ENCODE measurements around the gene NQO1. TPM values are rescaled to one million over a fixed set of nuclear protein-coding genes. Genes with fewer than 3 reads are reported as not detected.

Gene NQO1
- total RNA-seq, 2 experiments from 2014 or later: 0.25 to 0.80 TPM

DNA sequence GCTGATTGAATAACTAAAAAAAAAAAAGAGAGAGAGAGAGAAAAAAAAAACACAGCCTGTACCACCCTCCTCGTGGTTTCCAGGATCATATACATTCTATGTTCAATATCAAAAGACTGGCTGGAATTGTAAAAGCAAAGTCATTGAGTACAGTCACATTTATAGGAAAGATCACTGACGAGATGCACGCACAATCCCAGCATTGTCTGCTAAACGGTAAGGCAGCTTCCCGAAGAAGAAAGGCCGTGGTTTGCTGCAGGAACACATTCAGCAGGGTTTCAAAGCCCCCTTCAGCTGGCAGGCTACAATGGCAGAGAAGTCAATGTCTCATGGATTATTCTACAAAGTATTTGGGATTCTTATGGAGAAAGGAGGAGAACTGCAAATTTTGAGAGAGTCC is 9.3 kb downstream of the NQO1 start:
- Mint-ChIP-seq H3K4me3 (no peak overlapping the region), H3K9me3 (no peaks in the 10 kb centered on the region), H3K4me1 (ENCODE audit: low read depth) (no peaks in the 10 kb centered on the region), H3K36me3 (ENCODE audit: low read depth) (no peaks in the 10 kb centered on the region), H3K27ac (no peak overlapping the region), H3K27me3 (no peaks in the 10 kb centered on the region)
- no peak for ATAC-seq (ENCODE audit: poor library complexity)
- ChIA-PET POLR2A (interaction anchor here (1.3 kb wide), 1 partner anchor 9 kb away, joined by 3 read pairs; the partner anchor contains the start of gene NQO1), CTCF (no interaction called here)
- intact Hi-C loops (cut with DNase I, micrococcal nuclease): no loop called here
- H3K27me3 ChIP-seq (ENCODE audit: control insufficient read depth in 1 of 2, insufficient read depth in 2 of 2, low read length in 2 of 2): no peaks in the 10 kb centered on the region
- no peaks in the 10 kb centered on the region for H3K4me1 ChIP-seq (ENCODE audit: insufficient read depth, low read length)
- DNase-seq: no peak
- no peaks in the 10 kb centered on the region for H3K9me3 ChIP-seq (ENCODE audit: control insufficient read depth in 1 of 2, insufficient read depth in 1 of 2, low read length in 2 of 2)
- H3K36me3 ChIP-seq (ENCODE audit: insufficient read depth, low read length): no peaks in the 10 kb centered on the region
- TF ChIP-seq, protein P1, sequence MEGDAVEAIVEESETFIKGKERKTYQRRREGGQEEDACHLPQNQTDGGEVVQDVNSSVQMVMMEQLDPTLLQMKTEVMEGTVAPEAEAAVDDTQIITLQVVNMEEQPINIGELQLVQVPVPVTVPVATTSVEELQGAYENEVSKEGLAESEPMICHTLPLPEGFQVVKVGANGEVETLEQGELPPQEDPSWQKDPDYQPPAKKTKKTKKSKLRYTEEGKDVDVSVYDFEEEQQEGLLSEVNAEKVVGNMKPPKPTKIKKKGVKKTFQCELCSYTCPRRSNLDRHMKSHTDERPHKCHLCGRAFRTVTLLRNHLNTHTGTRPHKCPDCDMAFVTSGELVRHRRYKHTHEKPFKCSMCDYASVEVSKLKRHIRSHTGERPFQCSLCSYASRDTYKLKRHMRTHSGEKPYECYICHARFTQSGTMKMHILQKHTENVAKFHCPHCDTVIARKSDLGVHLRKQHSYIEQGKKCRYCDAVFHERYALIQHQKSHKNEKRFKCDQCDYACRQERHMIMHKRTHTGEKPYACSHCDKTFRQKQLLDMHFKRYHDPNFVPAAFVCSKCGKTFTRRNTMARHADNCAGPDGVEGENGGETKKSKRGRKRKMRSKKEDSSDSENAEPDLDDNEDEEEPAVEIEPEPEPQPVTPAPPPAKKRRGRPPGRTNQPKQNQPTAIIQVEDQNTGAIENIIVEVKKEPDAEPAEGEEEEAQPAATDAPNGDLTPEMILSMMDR (IDR thresholded peaks at IDR 0.05): no peak
- no peak overlapping the region for H3K27ac ChIP-seq (ENCODE audit: low read depth in 1 of 2, low read length in 2 of 2)
- H3K4me3 ChIP-seq (ENCODE audit: low read length): no peak overlapping the region

DNA sequence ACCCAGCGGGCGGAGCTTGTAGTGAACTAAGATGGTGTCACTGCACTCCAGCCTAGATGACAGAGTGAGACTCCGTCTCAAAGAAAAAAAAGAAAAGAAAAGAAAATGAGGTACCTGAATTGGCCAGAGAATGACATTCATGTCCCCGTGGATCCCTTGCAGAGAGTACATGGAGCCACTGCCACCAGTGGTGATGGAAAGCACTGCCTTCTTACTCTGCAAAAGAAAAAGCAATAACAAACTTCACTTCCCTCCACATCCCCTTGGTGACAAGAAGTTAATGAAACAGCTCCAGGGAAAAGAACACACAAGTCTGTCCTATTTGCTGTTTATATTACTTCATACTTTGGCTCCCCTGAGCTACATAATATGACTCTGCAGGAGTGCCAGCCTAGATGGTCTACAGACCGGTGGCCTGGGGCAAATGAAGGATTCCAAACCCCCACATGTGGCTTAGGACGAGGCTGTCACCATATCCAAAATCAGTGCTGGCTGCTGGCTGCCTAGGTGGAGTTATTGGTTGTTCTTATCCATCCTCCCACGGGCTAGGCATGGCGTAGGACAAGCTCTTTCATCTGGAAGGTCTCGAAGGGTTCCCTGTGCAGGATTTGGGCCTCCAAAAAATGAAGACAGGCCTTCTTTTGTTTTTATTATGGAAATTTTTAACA is 13.3 kb downstream of the NQO1 start:
- Histone ChIP-seq H3K36me3 (ENCODE audit: insufficient read depth, low read length) (no peaks in the 10 kb centered on the region), H3K4me3 (ENCODE audit: low read length) (no peak overlapping the region), H3K27me3 (ENCODE audit: control insufficient read depth in 1 of 2, insufficient read depth in 2 of 2, low read length in 2 of 2) (no peaks in the 10 kb centered on the region), H3K27ac (ENCODE audit: low read depth in 1 of 2, low read length in 2 of 2) (no peak overlapping the region), H3K4me1 (ENCODE audit: insufficient read depth, low read length) (no peaks in the 10 kb centered on the region), H3K9me3 (ENCODE audit: control insufficient read depth in 1 of 2, insufficient read depth in 1 of 2, low read length in 2 of 2) (no peaks in the 10 kb centered on the region)
- H3K36me3 Mint-ChIP-seq (ENCODE audit: low read depth): no peaks in the 10 kb centered on the region
- TF ChIP-seq, protein P1 (IDR thresholded peaks at IDR 0.05): no peak
- peaks cover 4% of the 10 kb centered on the region for H3K4me1 Mint-ChIP-seq (ENCODE audit: low read depth)
- H3K27me3 Mint-ChIP-seq: no peaks in the 10 kb centered on the region
- POLR2A ChIA-PET: interaction anchor here (0.5 kb wide), 1 partner anchor 392 kb away, joined by 3 read pairs; no protein-coding TSS in a partner anchor
- H3K4me3 Mint-ChIP-seq: no peak overlapping the region
- intact Hi-C loops (cut with DNase I, micrococcal nuclease): no loop called here
- no peaks in the 10 kb centered on the region for H3K9me3 Mint-ChIP-seq
- no peak overlapping the region for H3K27ac Mint-ChIP-seq
- ATAC-seq (ENCODE audit: poor library complexity) (no peak), DNase-seq (no peak)
- CTCF ChIA-PET: no interaction called here

DNA sequence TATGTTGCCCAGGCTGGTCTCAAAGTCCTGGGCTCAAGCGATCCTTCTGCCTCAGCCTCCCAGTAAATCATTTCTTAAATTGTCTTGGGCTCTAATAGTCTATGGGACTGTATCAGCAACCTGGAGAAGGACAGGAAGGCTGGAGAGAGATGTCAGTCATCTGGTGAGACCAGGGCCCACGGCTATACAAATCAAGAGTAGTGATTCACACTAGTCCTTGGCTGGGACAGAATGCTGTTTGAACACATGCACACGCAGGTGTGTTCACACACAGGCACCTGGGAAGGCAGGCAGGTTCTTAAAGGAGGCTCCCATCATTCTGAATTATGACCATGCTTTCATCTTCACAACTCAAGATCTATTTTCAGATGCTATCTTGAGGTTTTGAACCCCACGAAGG is 14.1 kb downstream of the NQO1 start:
- ChIA-PET POLR2A (no interaction called here), CTCF (no interaction called here)
- no peaks in the 10 kb centered on the region for H3K27me3 Mint-ChIP-seq
- no peaks in the 10 kb centered on the region for H3K9me3 ChIP-seq (ENCODE audit: control insufficient read depth in 1 of 2, insufficient read depth in 1 of 2, low read length in 2 of 2)
- H3K36me3 ChIP-seq (ENCODE audit: insufficient read depth, low read length): no peaks in the 10 kb centered on the region
- H3K4me1 Mint-ChIP-seq (ENCODE audit: low read depth): peaks cover 4% of the 10 kb centered on the region
- no peak overlapping the region for H3K4me3 ChIP-seq (ENCODE audit: low read length)
- H3K27me3 ChIP-seq (ENCODE audit: control insufficient read depth in 1 of 2, insufficient read depth in 2 of 2, low read length in 2 of 2): no peaks in the 10 kb centered on the region
- H3K4me3 Mint-ChIP-seq: no peak overlapping the region
- ATAC-seq (ENCODE audit: poor library complexity) (no peak), DNase-seq (no peak)
- H3K4me1 ChIP-seq (ENCODE audit: insufficient read depth, low read length): no peaks in the 10 kb centered on the region
- no peaks in the 10 kb centered on the region for H3K9me3 Mint-ChIP-seq
- no peak overlapping the region for H3K27ac ChIP-seq (ENCODE audit: low read depth in 1 of 2, low read length in 2 of 2)
- intact Hi-C loops (cut with DNase I, micrococcal nuclease): no loop called here
- H3K27ac Mint-ChIP-seq: no peak overlapping the region
- TF ChIP-seq, protein P1 (IDR thresholded peaks at IDR 0.05): no peak
- H3K36me3 Mint-ChIP-seq (ENCODE audit: low read depth): no peaks in the 10 kb centered on the region
